CD4-positive, alpha-beta T cell treated with Interleukin-6 for 4 hours (primary cell): ENCODE results near the gene PTPRG.

Experiments used
- DNase-seq: peaks from one replicate; pipeline ENCODE4 v3.0.0-alpha.2; 2020; ENCODE audit warnings: mixed read lengths

The PTPRG gene

GRCh38 chr3:61774279-61774890 is 213.0 kb downstream of the PTPRG start:
- DNase-seq = no peak

- DNase-seq = no peak
Observed at GRCh38 chr3:61776390-61776789, 215.0 kb downstream of the PTPRG start.

GRCh38 chr3:61777483-61777882 is 216.1 kb downstream of the PTPRG start:
- no peak for DNase-seq

- DNase-seq = no peak
Observed at GRCh38 chr3:61778095-61778494, 216.7 kb downstream of the PTPRG start.

GRCh38 chr3:61780016-61780415 is 218.6 kb downstream of the PTPRG start:
- DNase-seq = no peak

- no peak for DNase-seq
Observed at GRCh38 chr3:61780455-61781228, 219.3 kb downstream of the PTPRG start.

- no peak for DNase-seq
Observed at GRCh38 chr3:61783993-61784718, 222.8 kb downstream of the PTPRG start.

GRCh38 chr3:61788623-61789507 is 227.5 kb downstream of the PTPRG start:
- DNase-seq = no peak

- DNase-seq = no peak
Observed at GRCh38 chr3:61789861-61790260, 228.5 kb downstream of the PTPRG start.

- DNase-seq = no peak
Observed at GRCh38 chr3:61790411-61790810, 229.0 kb downstream of the PTPRG start.

- DNase-seq = no peak
Observed at GRCh38 chr3:61793056-61793455, 231.7 kb downstream of the PTPRG start.

- no peak for DNase-seq
Observed at GRCh38 chr3:61793521-61793920, 232.2 kb downstream of the PTPRG start.

- DNase-seq = no peak
Observed at GRCh38 chr3:61794341-61794740, 233.0 kb downstream of the PTPRG start.

- no peak for DNase-seq
Observed at GRCh38 chr3:61794961-61795360, 233.6 kb downstream of the PTPRG start.

GRCh38 chr3:61796088-61796680 is 234.8 kb downstream of the PTPRG start:
- DNase-seq = no peak

- DNase-seq = no peak
Observed at GRCh38 chr3:61796911-61797310, 235.5 kb downstream of the PTPRG start.

- no peak for DNase-seq
Observed at GRCh38 chr3:61802772-61803171, 241.4 kb downstream of the PTPRG start.

GRCh38 chr3:61803983-61804382 is 242.6 kb downstream of the PTPRG start:
- no peak for DNase-seq

- DNase-seq = no peak
Observed at GRCh38 chr3:61804782-61805181, 243.4 kb downstream of the PTPRG start.

- no peak for DNase-seq
Observed at GRCh38 chr3:61805510-61806080, 244.2 kb downstream of the PTPRG start.

- DNase-seq = no peak
Observed at GRCh38 chr3:61806810-61807209, 245.4 kb downstream of the PTPRG start.

GRCh38 chr3:61807865-61808276 is 246.5 kb downstream of the PTPRG start:
- no peak for DNase-seq
